Neural cell (in vitro differentiated cells): ENCODE results near the gene CYP21A2. TPM values are rescaled to one million over a fixed set of nuclear protein-coding genes. Genes with fewer than 3 reads are reported as not detected.

Experiments
- H2AFZ ChIP-seq: fragments of 200-600, 300-800 bp; sonication (generic), shearing (Covaris generic); 2 replicates; pipeline ENCODE4 v1.6.0; 2014; ENCODE audit warnings: low read depth, mild to moderate bottlenecking, antibody characterized with exemption, low read length, moderate library complexity
- H3F3A ChIP-seq: fragments of 200-600 bp; shearing (Covaris generic); 2 replicates; pipeline ENCODE4 v1.6.1; 2016; ENCODE audit warnings: mild to moderate bottlenecking, moderate library complexity, mixed read lengths, antibody characterized with exemption, low read length; ENCODE audit not compliant: insufficient read depth, poor library complexity, severe bottlenecking
- H3K27ac ChIP-seq: fragments of 200-600, 300-800 bp; sonication (generic), shearing (Covaris generic); 2 replicates; pipeline ENCODE4 v1.5.1; 2014; ENCODE audit warnings: mild to moderate bottlenecking, low read length, moderate library complexity
- H3K27me3 ChIP-seq: fragments of 300-800, 200-600 bp; sonication (generic), shearing (Covaris generic); 2 replicates; pipeline ENCODE4 v1.6.0; 2014; ENCODE audit warnings: mild to moderate bottlenecking, low read depth, low read length, moderate library complexity; ENCODE audit not compliant: insufficient read depth
- H3K36me3 ChIP-seq: fragments of 300-800, 200-600 bp; sonication (generic), shearing (Covaris generic); 2 replicates; pipeline ENCODE4 v1.5.1; 2014; ENCODE audit warnings: mild to moderate bottlenecking, antibody characterized with exemption, low read length, moderate library complexity; ENCODE audit not compliant: insufficient read depth
- H3K4me2 ChIP-seq: fragments of 300-800, 200-600 bp; sonication (generic), shearing (Covaris generic); 2 replicates; pipeline ENCODE4 v1.6.0; 2014; ENCODE audit warnings: mild to moderate bottlenecking, low read length
- H3K4me3 ChIP-seq: fragments of 300-800, 200-600 bp; sonication (generic), shearing (Covaris generic); 2 replicates; pipeline ENCODE4 v1.5.1; 2014; ENCODE audit warnings: mild to moderate bottlenecking, low read length, moderate library complexity
- H3K79me2 ChIP-seq: fragments of 200-600 bp; shearing (Covaris generic); replicated peaks from 2 replicates; pipeline ENCODE4 v1.6.0; 2014; ENCODE audit warnings: mild to moderate bottlenecking, low read length, moderate library complexity; ENCODE audit not compliant: insufficient read depth
- H3K9ac ChIP-seq: fragments of 300-800, 200-600 bp; sonication (generic), shearing (Covaris generic); 2 replicates; pipeline ENCODE4 v1.6.1; 2016; ENCODE audit warnings: mild to moderate bottlenecking, low read length, mixed read lengths
- H3K9me2 ChIP-seq: fragments of 200-600 bp; shearing (Covaris generic); 2 replicates; pipeline ENCODE4 v1.6.1; 2016; ENCODE audit warnings: mild to moderate bottlenecking, low read length, mixed read lengths; ENCODE audit not compliant: insufficient read depth
- H3K9me3 ChIP-seq: fragments of 200-600, 300-800 bp; sonication (generic), shearing (Covaris generic); 2 replicates; pipeline ENCODE4 v1.6.1; 2016; ENCODE audit warnings: mild to moderate bottlenecking, mixed run types, low read length, moderate library complexity, mixed read lengths
- H4K20me1 ChIP-seq: fragments of 200-600 bp; shearing (Covaris generic); 2 replicates; pipeline ENCODE4 v1.6.1; 2016; ENCODE audit warnings: mild to moderate bottlenecking, mixed run types; ENCODE audit not compliant: insufficient read depth
- EP300 ChIP-seq: fragments of 450-650 bp; conservative IDR thresholded peaks from 2 replicates; pipeline ENCODE4 v1.6.1; 2014; ENCODE audit warnings: antibody characterized with exemption, mild to moderate bottlenecking, moderate library complexity; ENCODE audit not compliant: poor library complexity, severe bottlenecking
- EZH2 ChIP-seq: fragments of 200-600, 300-800 bp; shearing (Covaris generic), sonication (generic); IDR thresholded peaks from 2 replicates; pipeline ENCODE4 v1.6.1; 2014; ENCODE audit warnings: antibody characterized with exemption, low read length, borderline replicate concordance, mild to moderate bottlenecking; ENCODE audit not compliant: insufficient read depth, poor library complexity, severe bottlenecking
- MXI1 ChIP-seq: fragments of 450-650 bp; conservative IDR thresholded peaks from 2 replicates; pipeline ENCODE4 v1.6.1; 2014; ENCODE audit warnings: antibody characterized with exemption, mild to moderate bottlenecking; ENCODE audit not compliant: poor library complexity, severe bottlenecking
- POLR2AphosphoS5 ChIP-seq: IDR thresholded peaks from 2 replicates; pipeline ENCODE4 v1.6.1; 2012
- RAD21 ChIP-seq: fragments of 450-650 bp; conservative IDR thresholded peaks from 2 replicates; pipeline ENCODE4 v1.6.1; 2014; ENCODE audit warnings: antibody characterized with exemption, mild to moderate bottlenecking, moderate library complexity
- SMC3 ChIP-seq: fragments of 450-650 bp; conservative IDR thresholded peaks from 2 replicates; pipeline ENCODE4 v1.6.1; 2014; ENCODE audit warnings: antibody characterized with exemption, mild to moderate bottlenecking, moderate library complexity; ENCODE audit not compliant: poor library complexity
- TAF1 ChIP-seq: IDR thresholded peaks from 2 replicates; pipeline ENCODE4 v1.6.1; 2012; ENCODE audit warnings: low read depth
- polyA plus RNA-seq: library from polyadenylated mRNA; depleted of rRNA; stranded (reverse); fragments of >200 nt; gene quantifications from 2 replicates; pipeline ENCODE4 v1.2.3, GENCODE V29; 2014
- TF ChIP-seq, protein P1 (sequence below): IDR thresholded peaks from 2 replicates; pipeline ENCODE4 v1.6.1; 2012; ENCODE audit warnings: borderline replicate concordance
- TF ChIP-seq, protein P2 (sequence below): fragments of 450-650 bp; IDR thresholded peaks from 2 replicates; pipeline ENCODE4 v1.5.1; 2014; ENCODE audit warnings: antibody characterized with exemption, mild to moderate bottlenecking, moderate library complexity; ENCODE audit not compliant: poor library complexity, severe bottlenecking

Gene CYP21A2
- polyA plus RNA-seq, 1 donor from 2014 or later = 1.9 TPM

DNA sequence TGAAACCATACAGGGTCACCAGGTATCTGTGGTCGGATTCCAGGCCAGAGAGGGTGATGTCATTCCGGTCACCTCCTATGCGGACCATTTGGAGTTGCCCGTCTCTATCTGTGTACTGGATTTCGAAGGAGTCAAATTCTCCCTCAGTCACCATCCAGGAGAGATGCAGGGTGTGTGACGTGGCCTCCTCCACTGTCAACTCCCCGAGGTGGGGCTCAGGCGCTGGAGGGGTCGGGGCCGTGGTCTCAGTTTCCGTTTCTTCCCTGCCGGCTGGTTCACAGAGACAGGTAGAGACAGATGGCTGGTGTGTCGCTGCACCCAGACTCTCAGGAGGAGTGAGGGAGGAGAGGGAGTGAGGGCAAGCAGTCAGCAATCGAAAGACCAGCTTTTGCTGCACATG is 30.7 kb downstream of the CYP21A2 start:
- H2AFZ ChIP-seq = no peak overlapping the region
- TF ChIP-seq EZH2 (no peak), POLR2AphosphoS5 (no peak), EP300 (no peak), SMC3 (no peak), MXI1 (no peak), RAD21 (no peak), TAF1 (no peak)
- TF ChIP-seq, protein P1, sequence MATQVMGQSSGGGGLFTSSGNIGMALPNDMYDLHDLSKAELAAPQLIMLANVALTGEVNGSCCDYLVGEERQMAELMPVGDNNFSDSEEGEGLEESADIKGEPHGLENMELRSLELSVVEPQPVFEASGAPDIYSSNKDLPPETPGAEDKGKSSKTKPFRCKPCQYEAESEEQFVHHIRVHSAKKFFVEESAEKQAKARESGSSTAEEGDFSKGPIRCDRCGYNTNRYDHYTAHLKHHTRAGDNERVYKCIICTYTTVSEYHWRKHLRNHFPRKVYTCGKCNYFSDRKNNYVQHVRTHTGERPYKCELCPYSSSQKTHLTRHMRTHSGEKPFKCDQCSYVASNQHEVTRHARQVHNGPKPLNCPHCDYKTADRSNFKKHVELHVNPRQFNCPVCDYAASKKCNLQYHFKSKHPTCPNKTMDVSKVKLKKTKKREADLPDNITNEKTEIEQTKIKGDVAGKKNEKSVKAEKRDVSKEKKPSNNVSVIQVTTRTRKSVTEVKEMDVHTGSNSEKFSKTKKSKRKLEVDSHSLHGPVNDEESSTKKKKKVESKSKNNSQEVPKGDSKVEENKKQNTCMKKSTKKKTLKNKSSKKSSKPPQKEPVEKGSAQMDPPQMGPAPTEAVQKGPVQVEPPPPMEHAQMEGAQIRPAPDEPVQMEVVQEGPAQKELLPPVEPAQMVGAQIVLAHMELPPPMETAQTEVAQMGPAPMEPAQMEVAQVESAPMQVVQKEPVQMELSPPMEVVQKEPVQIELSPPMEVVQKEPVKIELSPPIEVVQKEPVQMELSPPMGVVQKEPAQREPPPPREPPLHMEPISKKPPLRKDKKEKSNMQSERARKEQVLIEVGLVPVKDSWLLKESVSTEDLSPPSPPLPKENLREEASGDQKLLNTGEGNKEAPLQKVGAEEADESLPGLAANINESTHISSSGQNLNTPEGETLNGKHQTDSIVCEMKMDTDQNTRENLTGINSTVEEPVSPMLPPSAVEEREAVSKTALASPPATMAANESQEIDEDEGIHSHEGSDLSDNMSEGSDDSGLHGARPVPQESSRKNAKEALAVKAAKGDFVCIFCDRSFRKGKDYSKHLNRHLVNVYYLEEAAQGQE = no peak
- TF ChIP-seq, protein P2, sequence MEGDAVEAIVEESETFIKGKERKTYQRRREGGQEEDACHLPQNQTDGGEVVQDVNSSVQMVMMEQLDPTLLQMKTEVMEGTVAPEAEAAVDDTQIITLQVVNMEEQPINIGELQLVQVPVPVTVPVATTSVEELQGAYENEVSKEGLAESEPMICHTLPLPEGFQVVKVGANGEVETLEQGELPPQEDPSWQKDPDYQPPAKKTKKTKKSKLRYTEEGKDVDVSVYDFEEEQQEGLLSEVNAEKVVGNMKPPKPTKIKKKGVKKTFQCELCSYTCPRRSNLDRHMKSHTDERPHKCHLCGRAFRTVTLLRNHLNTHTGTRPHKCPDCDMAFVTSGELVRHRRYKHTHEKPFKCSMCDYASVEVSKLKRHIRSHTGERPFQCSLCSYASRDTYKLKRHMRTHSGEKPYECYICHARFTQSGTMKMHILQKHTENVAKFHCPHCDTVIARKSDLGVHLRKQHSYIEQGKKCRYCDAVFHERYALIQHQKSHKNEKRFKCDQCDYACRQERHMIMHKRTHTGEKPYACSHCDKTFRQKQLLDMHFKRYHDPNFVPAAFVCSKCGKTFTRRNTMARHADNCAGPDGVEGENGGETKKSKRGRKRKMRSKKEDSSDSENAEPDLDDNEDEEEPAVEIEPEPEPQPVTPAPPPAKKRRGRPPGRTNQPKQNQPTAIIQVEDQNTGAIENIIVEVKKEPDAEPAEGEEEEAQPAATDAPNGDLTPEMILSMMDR = no peak
- H3K9me2 ChIP-seq = no peaks in the 10 kb centered on the region
- H3F3A ChIP-seq = no peaks in the 10 kb centered on the region
- H3K9me3 ChIP-seq = no peaks in the 10 kb centered on the region
- no peak overlapping the region for H3K4me3 ChIP-seq
- no peaks in the 10 kb centered on the region for H4K20me1 ChIP-seq
- no peak overlapping the region for H3K27ac ChIP-seq
- H3K9ac ChIP-seq = no peak overlapping the region
- H3K79me2 ChIP-seq = no peaks in the 10 kb centered on the region
- H3K4me2 ChIP-seq = no peak overlapping the region
- H3K36me3 ChIP-seq = no peaks in the 10 kb centered on the region
- no peaks in the 10 kb centered on the region for H3K27me3 ChIP-seq

DNA sequence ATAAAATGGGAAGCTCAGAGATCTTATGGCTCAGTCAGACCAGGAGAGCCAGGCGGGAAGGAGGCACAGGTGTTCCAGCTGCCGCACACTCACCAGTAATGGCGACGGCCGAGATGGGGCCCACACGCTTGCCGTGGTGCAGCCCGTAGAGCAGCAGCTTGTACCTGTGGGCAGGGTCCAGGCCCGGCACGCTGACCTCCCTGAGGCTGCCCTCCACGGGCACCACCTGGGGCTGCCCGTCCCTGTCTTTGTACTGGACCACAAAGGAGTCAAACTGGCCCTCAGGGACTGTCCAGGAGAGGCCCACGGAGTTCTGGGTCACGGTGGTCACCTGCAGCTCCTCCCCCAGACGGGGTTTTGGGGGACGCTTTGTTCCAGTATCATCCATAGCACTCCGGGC is 31.2 kb downstream of the CYP21A2 start:
- Histone ChIP-seq H3K9ac (no peak overlapping the region), H3K9me3 (no peaks in the 10 kb centered on the region)

More for the DNA sequence above, 31.2 kb downstream of the CYP21A2 start:
- no peak for TF ChIP-seq RAD21
- TF ChIP-seq, protein P2 = no peak
- no peak for TF ChIP-seq EZH2
- TF ChIP-seq TAF1 = no peak
- no peak for TF ChIP-seq SMC3
- TF ChIP-seq, protein P1 = no peak
- no peak for TF ChIP-seq EP300
- TF ChIP-seq MXI1 = no peak
- TF ChIP-seq POLR2AphosphoS5 = no peak
- H3F3A ChIP-seq = no peaks in the 10 kb centered on the region
- H3K36me3 ChIP-seq = no peaks in the 10 kb centered on the region
- no peaks in the 10 kb centered on the region for H4K20me1 ChIP-seq
- no peak overlapping the region for H2AFZ ChIP-seq
- H3K9me2 ChIP-seq = no peaks in the 10 kb centered on the region
- no peak overlapping the region for H3K4me2 ChIP-seq
- H3K27ac ChIP-seq = no peak overlapping the region
- no peak overlapping the region for H3K4me3 ChIP-seq
- H3K79me2 ChIP-seq = no peaks in the 10 kb centered on the region
- no peaks in the 10 kb centered on the region for H3K27me3 ChIP-seq
